PC-9 (cell line): ENCODE results near the gene ZMYND15.

Experiments used
- CTCF ChIP-seq: fragments of 200-600 bp; sonication (generic); conservative IDR thresholded peaks from 2 replicates; pipeline ENCODE4 v1.6.1; 2017; ENCODE audit warnings: mixed run types, antibody characterized with exemption, mild to moderate bottlenecking, moderate library complexity
- EZH2 ChIP-seq: fragments of 200-600 bp; sonication (generic); IDR thresholded peaks from 2 replicates; pipeline ENCODE4 v1.8.0; 2017; ENCODE audit warnings: antibody characterized with exemption, low read depth

- TF ChIP-seq CTCF = no peak
- TF ChIP-seq EZH2 = no peak
Observed at GRCh38 chr17:4728124-4728523, 11.5 kb upstream of the ZMYND15 start.
